NCI-H526 treated with DMSO at 0.1 percent for 48 hours (cell line): ENCODE results near the gene KDM2A.

ENCODE experiments used
- DNase-seq: peaks from one replicate; lab custom pipeline; 2025; lab: John Stamatoyannopoulos, UW

KDM2A gene

DNA sequence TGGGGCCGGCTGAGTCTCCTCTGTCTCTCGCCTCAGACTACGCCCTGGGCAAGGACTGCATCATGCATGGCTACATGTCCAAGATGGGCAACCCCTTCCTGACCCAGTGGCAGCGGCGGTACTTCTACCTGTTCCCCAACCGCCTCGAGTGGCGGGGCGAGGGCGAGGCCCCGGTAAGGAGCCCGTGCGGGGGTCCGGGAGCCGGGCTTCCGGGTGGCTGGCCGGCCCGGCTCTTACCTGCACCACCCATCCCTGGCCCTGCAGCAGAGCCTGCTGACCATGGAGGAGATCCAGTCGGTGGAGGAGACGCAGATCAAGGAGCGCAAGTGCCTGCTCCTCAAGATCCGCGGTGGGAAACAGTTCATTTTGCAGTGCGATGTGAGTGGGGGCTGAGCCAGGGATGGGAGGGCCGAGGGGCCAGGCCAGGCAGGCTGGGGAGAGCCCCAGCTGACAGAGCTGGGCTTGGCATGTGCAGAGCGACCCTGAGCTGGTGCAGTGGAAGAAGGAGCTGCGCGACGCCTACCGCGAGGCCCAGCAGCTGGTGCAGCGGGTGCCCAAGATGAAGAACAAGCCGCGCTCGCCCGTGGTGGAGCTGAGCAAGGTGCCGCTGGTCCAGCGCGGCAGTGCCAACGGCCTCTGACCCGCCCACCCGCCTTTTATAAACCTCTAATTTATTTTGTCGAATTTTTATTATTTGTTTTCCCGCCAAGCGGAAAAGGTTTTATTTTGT lies 165.9 kb downstream of the KDM2A start:
- DNase-seq: no peak

DNA sequence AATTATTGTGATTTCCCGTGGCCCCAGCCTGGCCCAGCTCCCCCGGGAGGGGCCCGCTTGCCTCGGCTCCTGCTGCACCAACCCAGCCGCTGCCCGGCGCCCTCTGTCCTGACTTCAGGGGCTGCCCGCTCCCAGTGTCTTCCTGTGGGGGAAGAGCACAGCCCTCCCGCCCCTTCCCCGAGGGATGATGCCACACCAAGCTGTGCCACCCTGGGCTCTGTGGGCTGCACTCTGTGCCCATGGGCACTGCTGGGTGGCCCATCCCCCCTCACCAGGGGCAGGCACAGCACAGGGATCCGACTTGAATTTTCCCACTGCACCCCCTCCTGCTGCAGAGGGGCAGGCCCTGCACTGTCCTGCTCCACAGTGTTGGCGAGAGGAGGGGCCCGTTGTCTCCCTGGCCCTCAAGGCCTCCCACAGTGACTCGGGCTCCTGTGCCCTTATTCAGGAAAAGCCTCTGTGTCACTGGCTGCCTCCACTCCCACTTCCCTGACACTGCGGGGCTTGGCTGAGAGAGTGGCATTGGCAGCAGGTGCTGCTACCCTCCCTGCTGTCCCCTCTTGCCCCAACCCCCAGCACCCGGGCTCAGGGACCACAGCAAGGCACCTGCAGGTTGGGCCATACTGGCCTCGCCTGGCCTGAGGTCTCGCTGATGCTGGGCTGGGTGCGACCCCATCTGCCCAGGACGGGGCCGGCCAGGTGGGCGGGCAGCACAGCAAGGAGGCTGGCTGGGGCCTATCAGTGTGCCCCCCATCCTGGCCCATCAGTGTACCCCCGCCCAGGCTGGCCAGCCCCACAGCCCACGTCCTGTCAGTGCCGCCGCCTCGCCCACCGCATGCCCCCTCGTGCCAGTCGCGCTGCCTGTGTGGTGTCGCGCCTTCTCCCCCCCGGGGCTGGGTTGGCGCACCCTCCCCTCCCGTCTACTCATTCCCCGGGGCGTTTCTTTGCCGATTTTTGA lies 166.8 kb downstream of the KDM2A start:
- DNase-seq: no peak

DNA sequence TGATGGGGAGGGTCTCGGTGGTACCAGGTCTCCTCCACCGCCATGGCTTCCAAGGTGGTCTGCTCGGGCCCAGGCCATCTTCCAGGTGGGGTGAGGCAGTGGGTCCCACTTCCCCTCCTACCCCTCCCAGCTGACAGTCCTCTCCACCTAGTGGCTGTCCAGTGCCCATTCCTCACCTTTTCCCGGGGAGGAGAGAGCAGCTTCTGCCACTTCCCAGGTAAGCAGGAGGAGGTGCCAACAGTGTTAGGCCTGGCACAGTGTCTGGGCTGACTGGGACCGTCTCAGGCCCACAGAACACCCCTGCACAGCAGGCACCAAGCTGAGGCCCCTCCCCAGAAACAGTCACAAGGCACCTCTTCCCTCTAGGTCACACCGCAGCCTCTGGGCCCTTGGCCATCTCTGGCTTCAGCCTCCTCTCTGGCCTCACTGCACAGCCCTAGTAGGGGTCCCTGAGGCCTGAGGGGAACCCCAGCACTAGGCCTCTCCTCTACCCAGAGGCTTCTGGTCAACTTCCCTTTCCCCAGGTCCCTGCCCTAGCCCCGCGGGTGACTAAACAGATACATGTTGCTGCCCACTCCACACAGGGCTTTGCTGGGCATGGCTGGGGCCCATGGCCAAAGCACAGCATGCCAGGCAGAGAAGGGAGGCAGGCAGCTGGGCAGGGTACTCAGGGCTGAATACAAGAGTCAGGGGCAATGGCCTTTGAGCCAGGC lies 167.7 kb downstream of the KDM2A start:
- no peak for DNase-seq

DNA sequence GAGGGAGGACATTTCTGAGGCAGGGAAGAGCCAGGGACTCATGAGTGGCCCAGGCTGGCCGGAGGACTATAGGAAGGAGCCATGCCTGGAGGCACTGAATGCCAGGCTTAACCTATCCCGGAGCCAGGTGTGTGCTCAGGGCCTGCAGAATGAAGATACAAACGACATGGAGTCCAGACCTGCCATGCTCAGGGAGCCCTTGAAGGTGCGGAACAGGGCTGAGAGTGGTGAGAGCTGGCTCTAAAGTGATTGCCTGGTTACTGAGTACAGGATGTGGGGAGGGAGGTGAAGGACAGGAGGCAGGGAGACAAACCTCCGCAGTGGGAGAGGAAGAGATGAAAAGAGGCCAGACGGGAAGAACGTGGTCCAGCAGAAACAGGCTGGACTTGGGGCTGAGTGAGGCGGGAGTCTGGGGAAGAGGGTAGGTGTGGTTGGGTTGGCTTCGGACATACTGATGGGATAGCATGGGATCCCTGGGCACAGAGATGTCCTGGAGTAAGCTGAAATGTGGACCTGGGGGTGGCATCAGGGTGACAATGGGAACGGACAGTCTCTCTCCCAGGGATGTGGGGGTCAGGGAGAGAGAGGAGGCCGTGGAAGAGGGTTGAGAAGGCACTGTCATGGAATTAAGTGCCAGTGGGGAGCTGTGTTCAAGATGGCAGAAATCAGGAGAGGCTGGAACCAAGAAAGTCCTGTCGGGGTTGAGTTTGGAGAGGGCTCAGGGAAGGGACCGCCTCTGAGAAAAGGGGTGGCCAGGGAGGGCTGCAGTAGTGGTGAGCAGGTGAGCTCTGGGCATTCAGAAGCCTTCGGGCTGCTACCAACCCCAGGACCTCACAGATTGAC lies 168.5 kb downstream of the KDM2A start:
- no peak for DNase-seq

DNA sequence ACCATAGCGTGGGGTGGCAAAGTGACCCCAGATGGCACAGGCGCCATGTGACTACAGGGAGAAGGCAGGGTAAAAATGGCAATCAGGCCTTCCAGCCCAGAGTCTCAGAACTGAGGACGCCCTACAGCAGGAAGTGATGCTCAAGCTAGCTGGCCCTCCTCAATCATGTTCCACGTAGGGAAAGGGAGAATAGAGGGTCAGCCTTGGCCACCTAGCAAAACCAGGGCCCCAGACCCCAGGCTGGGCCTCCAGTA lies 169.1 kb downstream of the KDM2A start:
- DNase-seq: no peak

DNA sequence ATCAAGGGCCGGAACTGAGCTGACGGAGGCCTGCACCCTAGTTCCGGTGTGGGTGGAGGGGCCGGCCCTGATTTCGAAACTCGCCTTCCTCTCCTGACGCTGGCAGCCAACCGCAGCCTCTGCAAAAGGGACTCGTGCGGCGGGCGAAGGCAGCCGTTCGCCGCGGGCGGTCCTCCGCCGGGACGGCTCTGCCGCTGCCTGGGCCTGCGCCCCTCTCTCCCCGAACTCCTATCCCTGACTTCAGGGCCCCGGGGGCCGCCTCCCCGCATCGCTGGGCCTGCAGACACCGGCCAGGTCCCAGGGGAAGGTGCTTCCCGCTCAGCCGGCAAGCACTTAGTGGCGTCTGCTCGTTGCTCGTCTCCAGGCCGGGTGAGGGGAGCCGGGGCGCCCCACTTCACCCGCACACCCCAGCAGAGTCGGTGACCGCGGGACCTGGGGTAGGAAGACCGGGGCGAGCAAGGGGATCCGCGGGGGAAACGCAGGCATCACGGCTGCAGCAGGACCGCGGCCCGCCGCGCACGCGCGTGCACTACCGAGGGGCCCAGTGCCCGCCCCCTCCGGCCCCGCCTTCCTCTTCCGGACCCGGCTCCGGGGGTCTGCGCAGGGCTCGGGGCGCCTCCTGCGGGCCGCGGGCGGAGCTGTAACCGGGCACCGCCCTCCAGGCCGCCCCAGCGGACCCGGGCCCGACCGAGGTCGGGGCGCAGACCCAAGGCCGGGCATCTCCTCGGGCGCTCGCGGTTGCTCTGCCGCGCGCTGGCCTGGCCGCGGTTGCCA lies 169.6 kb downstream of the KDM2A start:
- peak; percentile 93 for DNase-seq

DNA sequence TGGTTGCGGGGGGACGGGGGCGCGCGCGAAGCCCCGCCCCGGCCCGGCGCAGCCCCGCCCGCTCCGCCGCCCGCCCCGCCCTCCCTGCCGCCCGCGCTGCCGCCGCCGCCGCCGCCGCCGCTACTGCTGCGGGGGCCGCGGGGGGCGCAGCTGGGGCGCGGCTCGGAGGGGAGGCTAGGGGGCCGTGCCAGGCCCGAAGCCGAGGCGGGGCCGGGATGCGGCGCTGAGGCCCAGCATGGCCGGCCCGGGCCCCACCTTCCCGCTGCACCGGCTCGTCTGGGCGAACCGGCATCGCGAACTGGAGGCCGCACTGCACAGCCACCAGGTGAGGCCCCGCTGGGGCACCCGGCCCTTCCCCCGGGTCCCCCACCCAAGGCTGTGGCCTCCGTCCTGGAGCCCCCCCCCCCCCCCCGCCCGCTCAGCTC lies 170.2 kb downstream of the KDM2A start, which contains the start of gene ANKRD13D:
ANKRD13D (plus strand) TSS at position 78 of the 425 bp plus-strand sequence; CDS start at position 236, 158 bp downstream.
- no peak for DNase-seq

DNA sequence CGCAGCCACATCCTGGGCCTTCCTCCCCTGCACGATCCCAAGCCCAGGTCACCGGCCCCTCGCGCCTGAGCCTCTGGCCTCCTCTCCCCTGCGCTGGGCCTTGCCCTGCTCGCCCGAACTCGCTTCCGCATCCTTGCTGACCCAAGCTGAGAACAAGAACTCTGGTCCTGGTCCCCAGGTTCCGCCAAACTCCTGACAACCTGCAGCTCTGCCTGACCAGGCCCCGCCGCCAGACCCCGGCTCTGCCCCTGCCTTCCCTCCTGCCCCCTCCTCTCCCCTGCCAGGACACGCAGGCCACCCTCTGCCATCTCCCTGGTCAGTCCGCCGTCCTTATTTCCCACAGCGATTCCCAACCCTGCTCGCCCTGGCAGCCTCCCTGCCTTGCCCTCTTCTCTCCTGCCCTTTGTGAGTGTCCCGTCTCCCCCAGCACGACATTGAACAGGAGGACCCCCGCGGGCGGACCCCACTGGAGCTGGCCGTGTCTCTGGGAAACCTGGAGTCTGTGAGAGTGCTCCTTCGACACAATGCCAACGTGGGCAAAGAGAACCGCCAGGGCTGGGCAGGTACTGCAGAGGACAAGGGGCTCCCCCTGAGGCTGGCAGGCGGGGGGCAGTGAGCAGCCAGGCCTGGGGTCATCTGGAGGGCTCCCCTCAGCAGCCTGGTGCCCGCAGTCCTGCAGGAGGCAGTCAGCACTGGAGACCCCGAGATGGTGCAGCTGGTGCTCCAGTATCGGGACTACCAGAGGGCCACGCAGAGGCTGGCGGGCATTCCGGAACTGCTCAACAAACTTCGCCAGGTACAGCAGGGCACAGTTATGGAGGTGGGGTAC lies 170.8 kb downstream of the KDM2A start:
- no peak for DNase-seq

DNA sequence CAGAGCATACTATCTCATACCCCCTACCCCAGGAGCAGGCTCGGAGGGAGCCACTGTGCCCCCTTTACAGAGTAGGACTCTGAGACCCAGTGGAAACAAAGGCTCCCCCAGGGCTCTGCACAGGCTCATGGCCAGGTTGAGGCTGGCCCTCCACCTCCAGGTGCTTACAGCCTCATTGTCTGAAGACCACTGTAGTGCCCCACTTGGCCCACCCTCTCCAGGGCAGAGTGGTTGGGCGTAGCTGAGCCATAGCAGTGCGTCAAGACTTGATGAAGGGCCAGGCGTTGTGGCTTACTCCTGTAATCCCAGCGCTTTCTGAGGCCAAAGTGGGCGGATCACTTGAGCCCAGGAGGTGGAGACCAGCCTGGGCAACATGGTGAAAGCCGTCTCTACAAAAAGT lies 171.7 kb downstream of the KDM2A start:
- no peak for DNase-seq

DNA sequence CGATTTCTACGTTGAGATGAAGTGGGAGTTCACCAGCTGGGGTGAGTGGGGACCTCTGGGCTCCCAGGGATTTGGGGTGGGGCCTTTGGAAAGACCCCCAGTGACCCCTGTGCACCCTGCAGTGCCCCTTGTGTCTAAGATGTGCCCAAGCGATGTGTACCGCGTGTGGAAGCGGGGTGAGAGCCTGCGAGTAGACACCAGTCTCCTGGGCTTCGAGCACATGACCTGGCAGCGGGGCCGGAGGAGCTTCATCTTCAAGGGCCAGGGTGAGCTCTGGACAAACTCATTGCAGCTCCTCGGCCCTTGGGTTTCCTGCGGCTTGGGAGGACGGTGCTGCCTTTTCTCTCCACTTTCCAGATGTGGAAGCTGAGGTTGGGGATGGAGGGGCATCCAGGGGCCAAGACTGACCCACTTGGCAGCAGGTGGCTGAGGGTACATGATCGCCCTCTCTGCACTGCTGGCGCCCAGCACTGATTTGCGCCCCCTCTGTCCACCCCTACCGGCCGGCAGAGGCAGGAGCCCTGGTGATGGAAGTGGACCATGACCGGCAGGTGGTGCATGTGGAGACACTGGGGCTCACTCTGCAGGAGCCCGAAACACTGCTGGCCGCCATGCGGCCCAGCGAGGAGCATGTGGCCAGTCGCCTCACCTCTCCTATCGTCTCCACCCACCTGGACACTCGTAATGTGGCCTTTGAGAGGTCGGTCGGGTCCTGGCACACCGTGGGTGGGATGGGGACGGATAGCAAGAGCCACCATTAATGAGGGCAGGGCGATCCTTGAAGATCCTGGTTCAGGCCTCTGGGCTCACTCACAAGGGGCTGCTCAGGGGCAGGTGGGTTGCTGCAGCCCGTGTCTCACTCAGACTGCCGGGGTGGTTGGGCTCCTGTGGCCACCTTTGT lies 172.7 kb downstream of the KDM2A start:
- DNase-seq: no peak

DNA sequence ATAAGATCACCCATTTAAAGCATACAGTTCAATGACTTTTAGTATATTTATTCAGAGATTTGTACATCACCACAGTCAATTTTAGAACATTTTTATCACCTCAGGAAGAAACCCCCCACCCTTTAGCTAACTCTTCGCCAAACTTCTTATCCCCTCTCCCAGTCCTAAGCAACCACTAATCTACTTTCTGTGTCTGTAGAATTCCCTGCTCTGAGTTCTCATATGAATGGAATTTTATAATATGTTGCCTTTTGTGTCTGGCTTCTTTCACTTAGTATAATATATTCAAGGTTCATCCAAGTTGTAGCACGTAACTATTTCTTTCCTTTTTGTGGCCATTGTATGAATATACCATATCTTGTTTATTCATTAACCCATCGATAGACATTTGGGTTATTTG lies 173.6 kb downstream of the KDM2A start:
- no peak for DNase-seq

DNA sequence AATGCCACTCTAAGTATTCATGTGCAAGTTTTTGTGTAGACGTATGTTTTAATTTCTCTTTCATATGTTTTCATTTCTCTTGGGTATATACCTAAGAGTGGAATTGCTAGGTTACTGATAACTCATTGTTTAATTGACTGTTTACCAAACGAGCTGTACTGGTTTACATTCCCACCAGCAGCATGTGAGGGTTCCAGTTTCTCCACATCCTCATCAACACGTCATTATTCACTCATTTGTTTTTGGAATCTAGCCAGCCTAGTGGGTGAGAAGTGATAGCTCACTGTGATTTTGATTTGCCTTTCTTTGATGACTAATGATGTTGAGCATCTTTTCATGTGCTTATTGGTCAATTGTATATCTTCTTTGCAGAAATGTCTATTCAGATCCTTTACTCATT lies 174.0 kb downstream of the KDM2A start:
- DNase-seq: no peak

DNA sequence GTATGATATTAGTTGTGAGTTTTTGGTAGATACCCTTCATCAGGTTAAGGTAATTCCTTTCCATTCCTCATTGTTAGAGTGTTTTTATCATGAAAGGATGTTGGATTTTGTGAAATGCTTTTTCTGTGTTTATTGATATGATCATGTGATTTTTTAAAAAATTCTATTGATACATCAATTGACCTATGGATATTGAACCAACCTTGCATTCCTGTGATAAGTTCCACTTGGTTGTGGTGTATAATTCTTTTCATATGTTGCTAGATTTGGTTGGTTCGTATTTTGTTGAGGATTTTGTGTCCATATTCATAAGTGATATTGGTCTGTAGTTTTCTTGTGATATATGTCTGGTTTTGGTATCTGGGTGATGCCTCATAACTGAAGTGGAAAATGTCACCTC lies 176.8 kb downstream of the KDM2A start:
- DNase-seq: no peak

DNA sequence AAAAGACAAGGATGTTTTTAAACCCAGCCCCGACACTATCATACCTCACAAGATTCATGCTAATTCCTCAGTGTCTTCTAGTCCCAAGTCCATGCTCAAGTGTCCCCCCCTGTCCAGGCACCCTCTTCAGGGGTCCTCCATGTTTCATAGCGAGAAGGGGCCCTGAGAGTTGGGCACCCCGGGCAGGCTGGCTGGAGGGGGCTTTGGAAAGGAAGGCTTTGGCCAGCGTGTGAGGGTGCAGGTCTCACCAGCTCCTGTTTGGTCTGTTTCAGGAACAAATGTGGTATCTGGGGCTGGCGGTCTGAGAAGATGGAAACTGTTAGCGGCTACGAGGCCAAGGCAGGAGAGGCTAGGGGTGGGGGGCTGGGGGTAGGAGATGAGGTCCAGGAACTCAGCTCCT lies 179.7 kb downstream of the KDM2A start:
- DNase-seq: no peak

DNA sequence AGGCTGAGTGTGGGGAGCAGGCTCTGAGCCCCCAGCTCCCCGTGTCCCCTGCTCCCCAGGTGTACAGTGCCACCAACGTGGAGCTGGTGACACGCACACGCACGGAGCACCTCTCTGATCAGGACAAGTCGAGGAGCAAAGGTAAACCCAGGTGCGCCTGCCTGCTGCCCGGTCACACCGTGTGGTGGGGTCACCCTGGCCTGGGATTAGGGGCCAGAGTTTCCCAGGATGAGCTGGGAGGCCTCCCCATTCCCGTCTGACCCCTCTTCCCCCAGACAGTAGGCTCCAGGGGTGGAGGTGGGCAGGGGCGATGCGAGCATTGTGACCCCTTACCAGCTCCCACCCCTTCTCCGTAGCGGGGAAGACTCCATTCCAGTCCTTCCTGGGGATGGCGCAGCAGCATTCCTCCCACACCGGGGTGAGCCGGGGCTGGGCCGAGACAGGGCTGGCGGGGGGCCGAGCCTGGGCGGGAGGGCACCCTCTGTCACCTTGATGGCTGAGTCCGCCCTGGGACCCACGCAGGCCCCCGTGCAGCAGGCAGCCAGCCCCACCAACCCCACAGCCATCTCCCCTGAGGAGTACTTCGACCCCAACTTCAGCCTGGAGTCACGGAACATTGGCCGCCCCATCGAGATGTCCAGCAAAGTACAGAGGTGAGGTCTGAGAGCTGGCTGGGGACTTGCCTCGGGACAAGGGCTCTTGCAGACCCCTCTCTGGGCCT lies 180.6 kb downstream of the KDM2A start:
- no peak for DNase-seq

DNA sequence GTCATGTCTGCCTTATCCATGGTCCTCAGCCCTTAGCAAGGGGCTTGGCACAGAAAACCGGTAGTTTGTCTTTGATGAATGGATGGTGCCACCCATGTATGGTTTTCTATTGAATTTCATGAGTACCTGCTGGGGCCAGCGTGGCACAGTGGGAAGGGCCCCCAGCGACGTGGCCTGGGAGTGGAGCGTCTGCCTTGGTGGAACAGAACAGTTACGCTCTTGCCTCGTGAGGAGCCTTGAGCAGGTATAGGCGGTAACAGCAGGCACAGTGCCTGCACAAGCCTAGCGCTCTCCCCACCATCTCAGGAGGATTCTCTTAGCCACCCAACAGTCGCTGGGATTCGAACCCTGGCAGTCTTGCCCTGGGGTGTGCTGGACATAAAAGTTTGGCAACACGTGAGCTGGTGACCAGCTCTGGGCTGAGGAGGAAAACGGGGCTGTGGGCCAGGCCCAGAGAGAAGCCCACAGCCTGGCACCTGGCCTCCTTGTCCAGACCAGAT lies 181.2 kb downstream of the KDM2A start:
- DNase-seq: no peak

DNA sequence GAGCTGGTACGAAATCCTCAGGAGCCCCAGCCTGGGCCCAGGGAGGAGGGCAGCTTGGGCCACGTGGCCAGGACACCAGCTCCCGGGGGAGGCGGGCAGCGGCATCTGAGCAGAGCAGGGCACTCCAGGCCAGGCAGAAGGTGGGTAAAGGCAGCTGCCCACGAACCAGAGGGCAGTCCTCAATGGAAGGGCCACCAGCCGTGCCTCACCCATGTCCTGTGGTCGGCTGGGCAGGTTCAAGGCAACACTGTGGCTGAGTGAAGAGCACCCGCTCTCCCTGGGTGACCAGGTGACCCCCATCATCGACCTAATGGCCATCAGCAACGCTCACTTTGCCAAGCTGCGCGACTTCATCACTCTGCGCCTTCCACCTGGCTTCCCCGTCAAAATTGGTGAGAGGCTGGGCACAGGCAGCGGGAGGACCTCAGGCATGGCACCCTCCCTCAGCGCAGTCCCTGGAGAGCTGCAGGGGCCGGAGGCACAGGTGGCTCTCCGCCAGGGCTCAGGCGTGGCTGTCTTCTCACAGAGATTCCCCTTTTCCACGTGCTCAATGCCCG lies 181.8 kb downstream of the KDM2A start:
- DNase-seq: no peak
